ENCODE results near the gene ANGPTL2. TPM values are rescaled to one million over a fixed set of nuclear protein-coding genes. Genes with fewer than 3 reads are reported as not detected.

ANGPTL2 gene
- polyA plus RNA-seq, 1 of the 3 experiments (the other 2 are of a cell fraction) = 12.3 TPM

- no peak overlapping the region for H2AFZ ChIP-seq (ENCODE audit: low read depth)
- CTCF ChIA-PET = interaction anchor here (0.6 to 1.6 kb wide), 7 partner anchors 18 to 224 kb away, joined by 3 to 4 read pairs (median 3); no protein-coding TSS in a partner anchor
Observed at GRCh38 chr9:127106466-127106855, 16.0 kb downstream of the ANGPTL2 start.

DNA sequence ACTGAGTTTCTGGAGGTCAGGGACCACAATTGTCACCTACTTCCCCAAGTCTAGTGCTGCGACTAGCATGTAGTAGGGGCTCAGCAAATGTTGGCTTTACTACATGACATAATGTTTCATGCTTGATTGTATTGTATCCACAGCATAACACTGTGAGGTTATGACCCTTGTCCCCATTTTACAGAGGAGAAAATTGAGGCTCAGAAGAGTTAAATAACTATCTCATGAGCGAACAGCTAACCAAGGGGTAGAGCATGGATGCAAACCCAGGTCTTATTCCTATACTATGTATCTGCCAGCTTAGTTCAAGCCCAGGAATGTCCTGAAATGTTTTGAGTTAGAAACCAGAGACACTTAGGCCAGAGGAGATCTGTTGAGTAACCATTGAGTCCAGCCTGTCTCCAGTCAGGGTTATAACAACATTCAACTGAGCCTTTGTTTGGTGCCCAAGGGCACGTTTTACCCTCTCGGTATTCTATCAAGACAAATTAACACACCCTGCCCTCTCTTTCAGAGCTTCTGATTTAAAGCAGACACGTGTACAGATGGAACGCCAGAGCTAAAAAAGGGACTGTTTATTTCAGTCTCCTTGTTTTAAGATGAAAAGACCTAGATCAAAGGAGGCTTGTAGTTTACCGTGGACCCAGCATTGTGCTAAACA is 16.5 kb downstream of the ANGPTL2 start:
- Histone ChIP-seq H3K4me3 (ENCODE audit: low read depth in 2 of 2, low read length in 1 of 2) (no peak overlapping the region), H3K27me3 (ENCODE audit: insufficient read depth) (no peaks in the 10 kb centered on the region), H3K4me1 (ENCODE audit: control insufficient read depth in 1 of 2, insufficient read depth in 2 of 2, low read depth in 1 of 2, low read length in 1 of 2) (peaks cover 0 to 32% of the 10 kb centered on the region in 2 experiments; a peak in 2 of 4 replicates), H3F3A (replicated peaks; ENCODE audit: insufficient read depth) (no peaks in the 10 kb centered on the region), H3K27ac (ENCODE audit: low read depth in 2 of 2, low read length in 1 of 2) (peak overlapping the region in 1 of 2 experiments; percentile 56; a peak in 2 of 4 replicates), H2AFZ (ENCODE audit: low read depth) (no peak overlapping the region), H4K20me1 (ENCODE audit: insufficient read depth) (no peaks in the 10 kb centered on the region), H3K9ac (no peak overlapping the region), H3K4me2 (no peak overlapping the region), H3K9me2 (no peaks in the 10 kb centered on the region), H3K36me3 (replicated peaks in 1 of 2; ENCODE audit: control insufficient read depth in 1 of 2, insufficient read depth in 2 of 2, low read length in 1 of 2) (peaks cover 0 to 13% of the 10 kb centered on the region in 2 experiments), H3K79me2 (ENCODE audit: insufficient read depth) (no peaks in the 10 kb centered on the region), H3K9me3 (no peaks in the 10 kb centered on the region)
- POLR2A ChIA-PET = interaction anchor here (0.8 to 1.8 kb wide), 2 partner anchors 17 to 23 kb away, joined by 3 to 10 read pairs; partner anchors contain the start of gene ANGPTL2
- 73% methylated on average over 7 of the region's 7 CpGs for WGBS (ENCODE audit: low lambda C conversion rate)
- CTCF ChIA-PET = interaction anchor here (0.6 to 2.9 kb wide), 5 partner anchors 9 to 224 kb away, joined by 3 to 11 read pairs (median 4); no protein-coding TSS in a partner anchor
- peak; percentile 77 for DNase-seq
- TF ChIP-seq, protein P1, sequence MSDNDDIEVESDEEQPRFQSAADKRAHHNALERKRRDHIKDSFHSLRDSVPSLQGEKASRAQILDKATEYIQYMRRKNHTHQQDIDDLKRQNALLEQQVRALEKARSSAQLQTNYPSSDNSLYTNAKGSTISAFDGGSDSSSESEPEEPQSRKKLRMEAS (IDR thresholded peaks at IDR 0.05; ENCODE audit: low read depth) = no peak
- TF ChIP-seq JUND (IDR thresholded peaks at IDR 0.05) (no peak), PBX3 (IDR thresholded peaks at IDR 0.05) (no peak), EZH2phosphoT487 (IDR thresholded peaks at IDR 0.05; ENCODE audit: borderline replicate concordance, low read depth) (no peak), RCOR1 (IDR thresholded peaks at IDR 0.05; ENCODE audit: low read length) (peak; percentile 83; the same call in 1 of the 2 replicates), FOXJ3 (CRISPR knock-in tag; IDR thresholded peaks at IDR 0.05) (peak; percentile 58), RAD21 (IDR thresholded peaks at IDR 0.05; ENCODE audit: low read length) (no peak), MEF2A (IDR thresholded peaks at IDR 0.05; ENCODE audit: borderline replicate concordance, low read depth) (no peak), ZBTB33 (IDR thresholded peaks at IDR 0.05; ENCODE audit: borderline replicate concordance, low read depth) (no peak), FOXM1 (IDR thresholded peaks at IDR 0.05; ENCODE audit: low read depth) (no peak), FOSL2 (IDR thresholded peaks at IDR 0.05; ENCODE audit: borderline replicate concordance, low read depth) (no peak), NRF1 (IDR thresholded peaks at IDR 0.05; ENCODE audit: low read depth, low read length) (no peak), YY1 (IDR thresholded peaks at IDR 0.05; ENCODE audit: low read depth) (no peak), CTCF (IDR thresholded peaks at IDR 0.05) (no peak), POLR2AphosphoS5 (IDR thresholded peaks at IDR 0.05; ENCODE audit: low read depth, low read length) (no peak), ELF1 (IDR thresholded peaks at IDR 0.05) (no peak)

More at GRCh38 chr9:127106466-127106855, 16.0 kb downstream of the ANGPTL2 start:
- H3K9ac ChIP-seq = no peak overlapping the region
- no peaks in the 10 kb centered on the region for H3K79me2 ChIP-seq (ENCODE audit: insufficient read depth)
- H3K27ac ChIP-seq (ENCODE audit: low read depth in 2 of 2, low read length in 1 of 2) = peak overlapping the region in 1 of 2 experiments; percentile 56; a peak in 1 of 4 replicates
- H3K4me2 ChIP-seq = no peak overlapping the region
- peaks cover 0 to 11% of the 10 kb centered on the region in 2 experiments for H3K36me3 ChIP-seq (replicated peaks in 1 of 2; ENCODE audit: control insufficient read depth in 1 of 2, insufficient read depth in 2 of 2, low read length in 1 of 2)
- POLR2A ChIA-PET = interaction anchor here (0.8 to 1.8 kb wide), 2 partner anchors 17 to 23 kb away, joined by 3 to 10 read pairs; partner anchors contain the start of gene ANGPTL2
- H3K27me3 ChIP-seq (ENCODE audit: insufficient read depth) = no peaks in the 10 kb centered on the region
- H3K9me2 ChIP-seq = no peaks in the 10 kb centered on the region
- peak; percentile 66 for DNase-seq
- H3K9me3 ChIP-seq = no peaks in the 10 kb centered on the region
- H3K4me1 ChIP-seq (ENCODE audit: control insufficient read depth in 1 of 2, insufficient read depth in 2 of 2, low read depth in 1 of 2, low read length in 1 of 2) = peaks cover 0 to 32% of the 10 kb centered on the region in 2 experiments; a peak in 2 of 4 replicates
- TF ChIP-seq CTCF (IDR thresholded peaks at IDR 0.05) = no peak
- H3K4me3 ChIP-seq (ENCODE audit: low read depth in 2 of 2, low read length in 1 of 2) = no peak overlapping the region
- WGBS (ENCODE audit: low lambda C conversion rate) = 69% methylated on average over 4 of the region's 4 CpGs
- no peaks in the 10 kb centered on the region for H4K20me1 ChIP-seq (ENCODE audit: insufficient read depth)
- H3F3A ChIP-seq (replicated peaks; ENCODE audit: insufficient read depth) = no peaks in the 10 kb centered on the region

Measured in SK-N-SH (cell line).